C4-2B (cell line): ENCODE data around the gene APH1A.

Experiments used
- ZFX ChIP-seq: fragments of 450-650 bp; IDR thresholded peaks from 2 replicates; pipeline ENCODE4 v1.6.1; 2017
- TF ChIP-seq, protein P1 (sequence below): fragments of 450-650 bp; conservative IDR thresholded peaks from 2 replicates; pipeline ENCODE4 v1.5.1; 2017; ENCODE audit warnings: mild to moderate bottlenecking

DNA sequence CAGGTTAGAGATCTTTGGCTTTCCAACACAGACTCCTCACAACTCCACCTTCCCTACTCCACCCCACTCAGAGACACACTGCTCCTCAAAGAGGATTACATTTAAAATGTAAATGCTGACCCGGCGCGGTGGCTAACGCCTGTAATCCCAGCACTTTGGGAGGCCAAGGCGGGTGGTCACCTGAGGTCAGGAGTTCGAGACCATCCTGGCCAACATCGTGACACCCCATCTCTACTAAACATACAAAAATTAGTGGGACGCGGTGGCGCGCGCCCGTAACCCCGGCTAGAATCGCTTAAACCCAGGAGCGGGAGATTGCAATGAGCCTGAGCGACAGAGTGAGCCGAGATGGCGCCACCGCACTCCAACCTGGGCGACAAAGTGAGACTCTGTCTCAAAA, 31.1 kb downstream of the APH1A start:
- TF ChIP-seq, protein P1, sequence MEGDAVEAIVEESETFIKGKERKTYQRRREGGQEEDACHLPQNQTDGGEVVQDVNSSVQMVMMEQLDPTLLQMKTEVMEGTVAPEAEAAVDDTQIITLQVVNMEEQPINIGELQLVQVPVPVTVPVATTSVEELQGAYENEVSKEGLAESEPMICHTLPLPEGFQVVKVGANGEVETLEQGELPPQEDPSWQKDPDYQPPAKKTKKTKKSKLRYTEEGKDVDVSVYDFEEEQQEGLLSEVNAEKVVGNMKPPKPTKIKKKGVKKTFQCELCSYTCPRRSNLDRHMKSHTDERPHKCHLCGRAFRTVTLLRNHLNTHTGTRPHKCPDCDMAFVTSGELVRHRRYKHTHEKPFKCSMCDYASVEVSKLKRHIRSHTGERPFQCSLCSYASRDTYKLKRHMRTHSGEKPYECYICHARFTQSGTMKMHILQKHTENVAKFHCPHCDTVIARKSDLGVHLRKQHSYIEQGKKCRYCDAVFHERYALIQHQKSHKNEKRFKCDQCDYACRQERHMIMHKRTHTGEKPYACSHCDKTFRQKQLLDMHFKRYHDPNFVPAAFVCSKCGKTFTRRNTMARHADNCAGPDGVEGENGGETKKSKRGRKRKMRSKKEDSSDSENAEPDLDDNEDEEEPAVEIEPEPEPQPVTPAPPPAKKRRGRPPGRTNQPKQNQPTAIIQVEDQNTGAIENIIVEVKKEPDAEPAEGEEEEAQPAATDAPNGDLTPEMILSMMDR: no peak
- no peak for TF ChIP-seq ZFX
